NCI-H1105 treated with DMSO at 0.1 percent for 48 hours (cell line): ENCODE measurements around the gene PTGR1.
A peak's percentile ranks its signal among the peaks of the same experiment; 100 is the strongest.
"Not testable (repeated sequence)": the region's sequence is repeated elsewhere in the genome, so short reads cannot be mapped to it uniquely, and the experiment has no call there.

ENCODE experiments used
- DNase-seq: peaks from one replicate; lab custom pipeline; 2025; lab: John Stamatoyannopoulos, UW

The PTGR1 gene

DNA sequence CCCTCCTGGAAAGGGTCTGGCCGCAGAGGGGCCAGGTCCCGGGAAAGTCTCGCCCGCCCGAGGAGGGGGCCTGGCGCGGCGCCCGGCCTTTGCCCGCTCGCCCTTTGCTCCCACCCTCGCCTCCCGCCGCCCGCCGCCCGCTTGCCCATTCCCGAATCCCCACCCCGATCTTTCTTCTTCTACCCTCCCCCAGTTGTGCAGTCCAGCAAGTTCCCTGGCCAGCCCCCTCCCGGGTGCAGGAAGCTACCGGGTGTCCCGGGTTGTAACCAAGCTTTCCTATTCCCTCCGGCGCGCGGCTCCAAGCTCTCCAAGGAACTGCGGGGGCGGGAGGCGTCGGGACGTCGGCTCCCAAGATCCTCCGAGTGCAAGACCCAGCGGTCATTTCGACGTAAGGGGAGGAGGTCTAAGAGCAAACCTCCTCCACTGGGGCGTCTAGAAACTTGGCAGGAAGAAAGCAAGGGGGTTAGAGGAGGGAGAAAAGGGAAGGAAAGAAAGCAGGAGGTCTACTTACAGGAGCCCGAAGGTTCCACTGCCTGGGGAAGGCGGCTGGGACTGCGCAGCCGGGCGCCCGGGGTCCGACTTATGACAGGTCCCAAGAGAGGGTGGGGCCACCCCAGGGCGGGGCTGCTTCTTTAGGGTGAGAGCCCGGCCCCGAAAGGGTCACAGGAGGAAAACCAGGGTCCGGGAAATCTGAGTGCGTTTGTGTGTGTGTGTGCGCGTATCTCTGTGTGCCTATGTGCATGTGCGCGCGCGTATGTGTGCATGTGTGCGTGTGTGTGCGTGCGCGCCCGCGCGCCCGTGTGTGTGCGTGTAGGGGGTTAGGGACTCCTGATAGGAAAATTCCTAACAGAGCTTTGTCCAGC lies at the start of gene PTGR1:
Gene PTGR1 (minus strand): TSS at position 556 of the 863 bp plus-strand sequence. CDS start 2,225 bp downstream, outside the sequence.
- DNase-seq, result no peak

DNA sequence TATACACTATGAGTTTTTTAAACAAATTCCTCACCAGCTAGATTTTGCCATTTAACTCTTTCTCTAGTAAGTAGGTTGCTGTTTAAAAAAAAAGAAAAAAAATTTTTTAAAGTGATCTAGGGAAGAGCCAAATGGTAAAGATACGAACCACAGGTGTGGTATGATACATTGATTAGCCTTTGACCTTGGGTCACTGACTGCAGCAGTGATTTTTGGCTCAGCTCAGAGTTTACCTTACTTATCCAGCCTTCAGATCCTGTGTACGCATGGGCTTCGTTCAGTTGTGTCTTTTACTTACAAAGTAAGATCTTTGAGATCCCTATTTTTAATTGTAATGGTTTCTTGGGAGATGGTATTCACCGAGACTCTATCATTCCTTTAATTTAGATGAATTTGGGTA lies 49.6 kb upstream of the PTGR1 start:
- DNase-seq, result no peak

DNA sequence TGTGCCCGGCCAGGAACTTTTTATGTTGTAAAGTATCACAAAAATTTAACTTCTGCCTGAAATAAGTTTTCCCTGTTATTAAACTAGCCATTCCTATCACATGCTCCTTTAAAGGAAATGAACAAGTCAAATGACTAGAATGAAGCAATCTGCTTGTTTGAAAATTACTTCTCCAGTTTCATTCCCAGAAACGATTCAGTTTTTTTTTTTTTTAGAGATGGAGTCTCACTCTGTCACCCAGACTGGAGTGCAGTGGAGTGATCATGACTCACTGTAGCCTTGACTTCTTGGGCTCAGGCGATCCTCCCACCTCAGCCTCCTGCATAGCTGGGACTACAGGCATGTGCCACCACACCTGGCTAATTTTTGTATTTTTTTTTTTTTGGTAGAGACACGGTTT lies 48.6 kb upstream of the PTGR1 start:
- no peak for DNase-seq

DNA sequence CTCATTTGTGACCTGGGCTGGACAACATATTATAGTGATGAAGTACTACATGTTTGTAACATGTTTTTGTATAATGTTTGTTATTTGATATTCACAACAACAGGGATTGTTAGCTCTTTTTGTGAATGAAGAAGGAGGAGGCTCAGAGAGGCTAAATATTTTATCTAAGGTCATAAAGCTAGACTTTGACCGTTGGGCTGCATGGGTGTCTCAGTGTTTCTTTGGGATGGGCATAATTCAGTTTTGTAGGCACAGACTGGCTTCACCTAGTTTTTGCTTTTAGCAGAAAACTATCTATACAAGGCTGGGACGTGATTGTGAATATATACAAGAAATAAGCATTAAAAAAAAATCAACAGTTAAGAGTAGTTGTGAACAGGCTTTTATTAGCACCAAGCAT lies 47.0 kb upstream of the PTGR1 start:
- DNase-seq, result no peak

DNA sequence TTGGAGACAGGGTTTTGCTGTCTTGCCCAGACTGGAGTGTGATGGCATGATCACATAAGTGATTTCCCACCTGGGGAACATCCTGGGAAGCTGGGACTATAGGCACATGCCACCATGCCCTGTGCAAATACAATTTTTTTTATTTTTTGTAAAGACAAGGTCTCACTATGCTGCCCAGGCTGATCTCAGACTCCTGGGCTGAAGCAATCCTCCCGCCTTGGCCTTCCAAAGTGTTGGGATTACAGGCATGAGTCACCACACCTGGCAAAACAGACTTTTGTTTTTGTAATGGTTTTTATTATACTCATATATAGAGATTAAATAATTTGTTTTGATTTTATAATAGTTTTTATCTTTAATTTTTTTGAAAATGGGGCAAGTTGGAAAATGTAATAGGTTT lies 46.4 kb upstream of the PTGR1 start:
- no peak for DNase-seq

DNA sequence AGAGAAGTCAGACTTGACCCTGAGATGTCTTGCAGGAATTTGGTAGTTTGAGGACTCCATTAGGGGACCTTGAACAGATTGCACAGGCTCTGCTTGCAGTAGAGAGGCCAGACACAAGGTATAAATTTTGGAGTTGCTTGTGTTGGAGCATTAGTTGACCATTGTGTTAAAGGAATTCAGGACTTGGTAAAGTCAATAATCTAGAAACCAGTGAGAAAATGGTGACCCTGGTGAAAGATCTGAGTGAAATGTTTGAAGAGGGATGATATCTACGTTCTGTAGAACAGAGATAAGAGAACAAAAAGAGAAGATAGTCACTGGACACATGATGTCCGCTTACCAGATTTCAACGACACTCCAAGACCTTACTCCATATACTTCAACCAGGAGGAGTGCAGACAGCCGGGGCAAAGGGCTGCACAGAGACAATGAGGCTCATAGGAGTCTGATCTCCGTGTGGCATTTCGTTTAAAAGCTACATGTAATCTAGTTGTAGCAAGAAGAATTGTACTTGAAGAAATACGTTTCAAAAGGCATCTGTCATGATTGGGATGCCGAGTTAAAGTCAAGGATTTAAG lies 44.8 kb upstream of the PTGR1 start:
- DNase-seq, result no peak

DNA sequence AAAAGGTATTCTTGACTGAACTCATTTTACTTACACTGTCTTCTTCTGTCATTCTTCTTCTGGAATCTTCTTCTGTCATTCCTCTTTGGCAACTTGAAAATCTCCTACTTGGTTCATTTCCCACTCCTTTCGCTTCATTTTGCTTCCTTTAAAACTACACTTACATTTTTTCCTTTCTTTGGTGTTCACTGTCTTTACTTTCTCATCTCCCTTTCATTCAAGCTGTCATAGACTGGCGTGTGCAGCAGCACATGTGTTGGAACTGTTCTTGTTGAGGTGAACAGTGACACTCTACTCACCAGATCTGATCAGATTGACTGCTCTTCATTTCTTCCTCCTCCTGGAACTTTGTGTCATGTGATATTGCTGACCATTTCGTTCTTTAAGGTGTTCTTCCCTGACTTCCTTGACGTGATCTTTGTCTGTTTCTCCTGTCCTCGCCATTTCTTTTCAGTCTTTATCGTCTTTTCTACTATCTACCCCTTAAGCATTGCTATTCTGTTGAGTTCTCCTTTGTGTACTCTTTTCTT lies 38.0 kb upstream of the PTGR1 start:
- DNase-seq, result no peak

DNA sequence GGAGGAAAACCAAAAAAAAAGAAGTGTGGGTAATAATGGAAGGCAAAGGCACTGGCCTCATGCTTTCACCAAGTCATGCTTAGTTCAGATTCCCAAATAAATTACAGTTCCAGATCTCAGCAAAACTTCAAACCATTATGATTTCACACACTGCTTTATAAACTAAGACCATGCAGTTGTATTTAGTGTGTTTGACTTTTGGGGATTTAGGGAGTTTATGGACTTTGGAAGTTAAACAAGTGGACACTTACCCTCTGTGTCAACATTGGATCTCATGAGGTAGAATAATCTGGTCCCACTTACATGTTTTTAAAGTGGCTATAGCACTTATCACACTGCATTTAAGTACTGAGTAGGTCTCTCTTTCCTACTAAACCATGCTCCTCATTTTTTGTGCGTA lies 35.4 kb upstream of the PTGR1 start:
- no peak for DNase-seq

DNA sequence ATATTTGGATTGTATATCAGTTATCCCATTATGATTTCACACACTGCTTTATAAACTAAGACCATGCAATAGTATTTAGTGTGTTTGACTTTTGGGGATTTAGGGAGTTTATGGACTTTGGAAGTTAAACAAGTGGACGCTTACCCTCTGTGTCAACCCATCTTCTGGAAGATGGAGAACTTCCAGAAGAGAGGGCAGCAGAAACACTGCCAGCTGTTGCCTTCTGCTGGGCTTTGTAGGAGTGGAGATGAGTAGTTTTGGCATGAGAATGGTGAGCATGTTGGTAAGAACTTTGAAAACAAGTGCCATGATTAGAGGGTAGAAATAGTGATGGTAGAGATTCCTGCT lies 33.9 kb upstream of the PTGR1 start:
- DNase-seq, result no peak

DNA sequence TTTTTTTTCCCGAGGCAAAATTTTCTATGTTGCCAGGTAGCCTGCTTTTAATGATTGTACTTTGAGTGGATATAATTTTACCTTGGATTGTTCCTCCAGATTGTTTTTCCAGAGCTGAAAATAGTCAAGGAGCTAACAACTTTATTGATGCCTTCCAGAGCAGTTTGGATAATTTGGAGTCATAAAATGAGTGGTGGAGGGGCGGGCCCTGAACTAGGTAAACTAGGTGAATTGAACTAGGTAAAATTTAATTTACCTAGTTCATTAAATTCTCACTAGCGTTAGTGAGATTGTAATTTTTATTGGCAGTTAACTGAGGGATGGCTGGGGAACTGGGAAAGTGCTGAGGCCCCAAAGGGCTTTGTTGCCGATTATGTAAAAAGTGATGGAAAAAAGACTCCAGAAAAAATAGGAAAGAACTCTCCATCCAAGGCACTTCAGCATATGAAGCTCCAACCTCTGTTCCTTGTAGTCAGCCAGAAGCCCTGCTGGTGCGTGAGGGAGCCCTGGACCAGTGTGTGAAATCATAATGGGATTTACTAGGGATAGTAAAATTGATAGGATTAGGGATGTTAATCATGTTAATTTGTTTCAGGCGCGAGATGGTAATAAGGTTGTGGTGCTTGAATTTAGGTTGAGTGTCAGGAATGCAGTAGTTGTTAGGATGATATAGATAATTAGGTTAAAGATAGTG lies 33.4 kb upstream of the PTGR1 start:
- no peak for DNase-seq

DNA sequence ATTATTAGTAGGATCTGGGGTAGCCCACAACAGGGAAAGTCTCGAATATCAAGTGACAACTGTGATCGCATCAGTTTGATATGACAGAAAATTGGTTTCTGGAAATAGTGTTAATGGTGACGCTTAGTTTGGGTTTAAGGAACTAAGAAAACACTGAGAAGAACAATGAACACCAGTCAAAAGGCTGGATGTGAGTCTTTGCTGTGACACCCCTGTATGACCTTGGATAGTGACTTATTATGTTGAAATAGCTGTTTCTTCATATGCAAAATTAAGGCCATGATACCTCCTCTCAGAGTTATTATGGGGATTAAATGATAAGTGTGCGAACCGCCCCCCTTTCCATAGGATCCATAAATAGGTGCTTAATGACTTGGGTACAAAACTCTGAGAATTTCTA lies 32.6 kb upstream of the PTGR1 start:
- no peak for DNase-seq

DNA sequence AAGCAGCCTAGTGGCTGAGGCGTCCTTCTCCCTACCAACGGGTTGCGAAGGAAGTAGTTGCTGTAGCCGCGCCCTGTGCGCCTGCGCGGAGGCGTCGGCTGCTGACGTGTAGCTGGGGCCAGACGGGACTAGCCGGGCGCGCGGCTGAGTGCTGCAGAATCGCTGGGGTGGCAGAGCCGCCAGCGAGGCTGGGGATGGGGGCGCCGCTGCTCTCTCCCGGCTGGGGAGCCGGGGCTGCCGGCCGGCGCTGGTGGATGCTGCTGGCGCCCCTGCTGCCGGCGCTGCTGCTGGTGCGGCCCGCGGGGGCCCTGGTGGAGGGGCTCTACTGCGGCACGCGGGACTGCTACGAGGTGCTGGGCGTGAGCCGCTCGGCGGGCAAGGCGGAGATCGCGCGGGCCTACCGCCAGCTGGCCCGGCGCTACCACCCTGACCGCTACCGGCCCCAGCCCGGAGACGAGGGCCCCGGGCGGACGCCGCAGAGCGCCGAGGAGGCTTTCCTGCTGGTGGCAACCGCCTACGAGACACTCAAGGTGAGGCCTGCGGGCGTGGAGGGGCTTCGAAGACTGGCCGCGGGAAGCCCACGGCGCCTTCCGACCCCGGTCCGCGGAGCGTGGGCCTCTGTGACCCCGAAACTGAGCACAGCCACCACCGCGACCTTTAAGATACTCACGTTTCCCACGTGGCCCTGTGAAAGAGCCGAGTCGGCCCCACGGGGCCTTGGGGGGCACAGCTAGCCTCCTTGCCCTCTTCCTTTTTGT lies 31.9 kb upstream of the PTGR1 start, which contains the start of gene DNAJC25:
Gene DNAJC25 (plus strand): TSS at position 121 of the 758 bp plus-strand sequence. CDS start 74 bp downstream, at position 195.
- DNase-seq, result peak; percentile 97

DNA sequence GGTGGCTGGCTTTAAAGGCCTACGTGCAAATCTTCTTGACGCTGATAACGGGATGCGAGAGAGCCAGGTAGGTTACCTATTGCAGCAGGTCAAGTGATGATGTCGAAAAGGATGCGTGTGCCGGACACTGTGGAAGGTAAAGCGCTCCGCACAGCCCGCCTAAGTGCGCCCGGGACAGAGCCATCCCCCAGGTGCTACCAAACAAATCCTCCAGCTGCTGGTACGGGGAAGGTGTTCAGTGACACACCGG lies 31.4 kb upstream of the PTGR1 start:
- DNase-seq, result no peak

DNA sequence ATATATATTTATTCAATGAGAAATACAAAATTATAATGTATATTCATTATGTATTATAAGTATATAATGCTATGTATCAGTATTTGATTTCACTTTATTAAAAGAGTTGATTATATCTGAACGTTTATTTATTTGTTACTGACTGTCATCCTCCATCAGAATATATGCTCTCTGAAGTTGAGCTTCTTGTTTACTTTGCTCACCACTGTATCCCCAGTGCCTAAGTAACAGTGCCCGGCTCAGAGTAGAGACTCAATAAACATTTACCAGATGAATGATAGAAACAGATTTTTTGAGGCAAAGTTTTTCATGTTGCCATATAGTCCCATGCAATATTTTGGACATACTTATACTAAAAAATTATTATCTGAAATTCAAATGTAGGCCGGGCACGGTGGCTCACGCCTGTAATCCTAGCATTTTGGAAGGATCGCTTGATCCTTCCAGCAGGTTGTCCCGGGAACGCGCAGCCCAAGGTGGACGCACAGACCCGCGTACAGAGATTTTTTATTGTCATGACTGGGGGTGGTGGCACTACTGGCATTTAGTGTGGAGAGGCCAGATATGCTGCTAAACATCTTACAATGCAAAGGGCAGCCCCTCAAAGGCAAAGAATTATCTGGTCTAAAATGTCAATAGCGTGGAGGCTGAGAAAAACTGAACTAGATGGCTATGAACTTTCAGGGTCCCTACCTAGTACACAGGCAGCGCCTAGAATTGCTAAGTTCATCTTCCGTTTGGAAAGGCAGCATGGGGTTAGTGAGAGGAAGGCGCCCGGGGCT lies 30.9 kb upstream of the PTGR1 start:
- DNase-seq, result no peak

DNA sequence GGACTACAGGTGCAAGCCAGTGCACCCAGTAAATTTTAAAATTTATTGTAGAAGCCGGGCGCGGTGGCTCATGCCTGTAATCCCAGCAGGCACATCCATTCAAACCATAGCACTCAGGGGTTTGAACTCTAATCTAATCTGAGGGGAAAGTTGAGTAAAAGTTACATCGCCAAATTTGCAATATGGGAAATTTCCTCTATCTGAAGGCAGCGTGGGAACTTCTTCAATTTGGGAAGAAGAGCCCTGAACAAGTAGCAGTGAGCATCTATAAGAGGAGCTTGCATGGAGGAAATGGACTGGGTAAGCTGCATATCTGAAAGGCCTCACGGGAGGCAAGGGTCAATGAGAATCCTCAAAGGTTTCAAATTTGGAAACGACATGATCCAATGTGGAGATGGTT lies 29.0 kb upstream of the PTGR1 start:
- no peak for DNase-seq

DNA sequence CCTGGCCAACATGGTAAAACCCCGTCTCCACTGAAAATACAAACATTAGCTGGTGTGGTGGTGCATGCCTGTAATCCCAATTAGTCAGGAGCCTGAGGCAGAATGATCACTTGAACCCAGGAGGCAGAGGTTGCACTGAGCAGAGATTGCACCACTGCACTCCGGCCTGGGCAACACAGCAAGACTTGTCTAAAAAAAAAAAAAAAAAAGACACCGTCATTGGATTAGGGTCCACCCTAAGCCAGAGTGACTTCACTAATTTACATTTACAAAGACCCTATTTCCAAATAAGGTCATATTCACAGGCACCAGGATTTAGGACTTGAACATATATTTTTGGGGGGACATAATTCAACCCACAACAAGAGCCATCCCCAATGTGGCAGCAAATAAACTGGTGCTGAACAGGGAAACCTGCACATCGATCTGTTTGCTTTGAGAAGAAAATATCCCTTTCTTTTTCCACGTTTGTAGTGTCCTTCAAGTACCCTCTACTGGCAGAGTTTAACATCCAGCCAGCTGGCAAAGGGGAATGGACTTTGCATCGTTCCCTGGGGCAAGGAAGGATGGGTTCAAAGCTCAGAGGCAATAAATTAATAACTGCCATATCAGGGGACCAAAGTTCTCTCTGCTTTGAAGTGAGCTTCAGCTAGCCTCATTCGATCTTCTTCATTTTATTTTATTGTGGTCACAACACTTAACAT lies 28.0 kb upstream of the PTGR1 start:
- DNase-seq, result peak; percentile 25

DNA sequence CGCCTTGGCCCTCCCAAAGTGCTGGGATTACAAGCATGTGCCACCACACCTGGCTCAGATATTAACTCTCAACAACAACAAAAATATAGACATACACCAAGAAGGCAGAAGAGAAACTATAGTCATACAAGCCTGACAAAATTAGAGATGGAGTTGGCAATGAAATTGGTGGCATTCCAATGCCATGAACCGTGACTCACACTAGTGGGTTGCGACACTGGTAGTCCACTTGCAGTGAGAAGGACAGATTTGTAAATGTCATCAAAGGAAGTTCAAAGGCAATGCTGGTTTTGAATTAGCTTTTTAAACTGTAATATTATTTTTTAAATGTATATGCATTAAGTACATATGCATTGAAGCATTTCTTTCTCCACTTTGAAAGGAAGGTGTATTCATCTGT lies 23.2 kb upstream of the PTGR1 start:
- no peak for DNase-seq

DNA sequence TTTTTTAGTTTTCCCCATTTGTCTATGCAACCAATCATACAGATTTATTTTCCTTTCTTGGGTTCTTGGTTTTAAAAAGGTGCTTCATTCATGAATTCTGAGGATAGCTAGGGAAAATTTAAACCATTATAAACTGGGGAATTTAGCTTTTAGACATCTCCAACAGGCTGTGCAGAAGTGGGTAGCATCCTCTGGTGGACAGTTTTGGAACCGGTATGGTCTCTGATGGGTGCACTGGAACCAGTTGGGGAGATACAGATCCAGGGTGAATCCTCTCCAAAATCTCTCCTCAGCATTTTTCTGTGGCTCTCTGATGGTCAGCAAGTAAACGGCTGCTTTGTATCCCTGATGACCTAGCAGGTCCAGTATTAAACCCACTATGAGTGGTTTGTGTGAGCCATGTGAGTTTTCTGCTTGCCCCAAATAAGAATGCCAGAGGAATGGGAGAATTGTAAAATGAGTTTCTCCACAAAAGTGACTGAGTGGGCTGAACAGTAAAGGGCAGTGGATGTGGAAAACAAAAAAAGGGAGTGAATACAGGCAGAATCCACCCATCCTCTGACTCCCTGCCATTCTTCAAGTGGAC lies 22.5 kb upstream of the PTGR1 start:
- DNase-seq, result no peak

DNA sequence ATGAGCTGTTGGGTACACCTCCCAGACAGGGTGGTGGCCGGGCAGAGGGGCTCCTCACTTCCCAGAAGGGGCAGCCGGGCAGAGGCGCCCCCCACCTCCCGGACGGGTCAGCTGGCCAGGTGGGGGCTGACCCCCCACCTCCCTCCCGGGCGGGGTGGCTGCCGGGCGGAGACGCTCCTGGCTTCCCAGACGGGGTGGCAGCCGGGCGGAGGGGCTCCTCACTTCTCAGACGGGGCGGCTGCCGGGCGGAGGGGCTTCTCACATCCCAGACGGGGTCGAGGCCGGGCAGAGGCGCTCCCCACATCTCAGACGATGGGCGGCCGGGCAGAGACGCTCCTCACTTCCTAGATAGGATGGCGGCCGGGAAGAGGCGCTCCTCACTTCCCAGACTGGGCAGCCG lies 17.9 kb upstream of the PTGR1 start:
- DNase-seq, result not testable (repeated sequence)

DNA sequence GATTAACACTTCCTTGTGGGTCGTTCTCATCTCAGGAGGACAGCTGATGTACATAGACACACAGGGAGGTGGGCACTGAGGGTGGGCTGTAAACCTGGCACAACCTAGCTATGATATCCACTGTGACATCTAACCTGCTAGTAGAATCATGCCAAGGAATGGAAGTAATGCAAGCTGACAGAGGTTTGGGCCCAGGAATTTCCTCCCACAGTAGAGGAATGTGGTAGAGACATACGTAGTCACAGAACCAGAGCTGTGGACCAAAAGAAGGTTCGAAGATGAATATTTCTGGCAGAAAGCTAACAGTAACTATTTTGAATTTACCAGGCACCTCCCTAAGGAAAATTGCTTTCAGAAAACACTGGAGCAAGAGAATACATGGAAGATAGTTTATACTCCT lies 16.5 kb upstream of the PTGR1 start:
- no peak for DNase-seq
